ENCODE measurements around the gene RCBTB1.
"Not testable (repeated sequence)": the region's sequence is repeated elsewhere in the genome, so short reads cannot be mapped to it uniquely, and the experiment has no call there.

- TF ChIP-seq CTCF, POLR2A (IDR thresholded peaks at IDR 0.05): not testable (repeated sequence)
These were observed 8.5 kb upstream of the RCBTB1 start for GRCh38 chr13:49593876-49594275.
